Immature natural killer cell (primary cell): ENCODE results near the gene IFIT1B. TPM values are rescaled to one million over a fixed set of nuclear protein-coding genes. Genes with fewer than 3 reads are reported as not detected.
A peak's percentile ranks its signal among the peaks of the same experiment; 100 is the strongest.

Source experiments
- DNase-seq, 3 donors: peaks; one replicate each; pipeline ENCODE4 v3.0.0; 2022; ENCODE audit warnings: mixed read lengths in 1 of 3
- H3K27ac Mint-ChIP-seq, 6 donors: one replicate each; pipeline ENCODE4 v1.8.0; 2020; ENCODE audit warnings: mixed read lengths in 6 of 6, mild to moderate bottlenecking in 5 of 6, inconsistent platforms in 4 of 6, moderate library complexity in 3 of 6
- H3K27me3 Mint-ChIP-seq, 3 donors: one replicate each; pipeline ENCODE4 v1.8.0; 2020 to 2021; ENCODE audit warnings: low read depth in 3 of 3, mild to moderate bottlenecking in 3 of 3, mixed read lengths in 3 of 3, moderate library complexity in 3 of 3, inconsistent platforms in 1 of 3
- H3K36me3 Mint-ChIP-seq, 3 donors: one replicate each; pipeline ENCODE4 v1.8.0; 2020; ENCODE audit warnings: mixed read lengths in 3 of 3, inconsistent platforms in 2 of 3, mild to moderate bottlenecking in 2 of 3
- H3K4me1 Mint-ChIP-seq, 2 donors: one replicate each; pipeline ENCODE4 v1.8.0; 2020; ENCODE audit warnings: inconsistent platforms in 2 of 2, mild to moderate bottlenecking in 2 of 2, mixed read lengths in 2 of 2, moderate library complexity in 1 of 2
- H3K4me3 Mint-ChIP-seq, 5 donors: one replicate each; pipeline ENCODE4 v1.8.0; 2020; ENCODE audit warnings: mild to moderate bottlenecking in 5 of 5, mixed read lengths in 5 of 5, inconsistent platforms in 3 of 5, moderate library complexity in 3 of 5
- H3K9me3 Mint-ChIP-seq, 6 donors: one replicate each; pipeline ENCODE4 v1.8.0; 2020; ENCODE audit warnings: mild to moderate bottlenecking in 6 of 6, mixed read lengths in 6 of 6, inconsistent platforms in 4 of 6, moderate library complexity in 3 of 6
- polyA plus RNA-seq, 3 donors: library from polyadenylated mRNA; unstranded; fragments of 300-500 nt; fragmentation: Illumina TruSeq; gene quantifications; one replicate each; pipeline ENCODE4 v1.2.3, GENCODE V29; 2021

IFIT1B gene
- polyA plus RNA-seq, 3 donors from 2014 or later: 0.11 TPM; not detected in 2

GRCh38 chr10:89352802-89353201, 25.1 kb upstream of the IFIT1B start:
- Mint-ChIP-seq H3K4me1 (no peaks in the 10 kb centered on the region), H3K36me3 (peaks cover 0 to 6% (median 0%) of the 10 kb centered on the region in 3 donors), H3K27me3 (peaks cover 3 to 13% (median 5%) of the 10 kb centered on the region in 3 donors), H3K27ac (no peak overlapping the region), H3K9me3 (no peaks in the 10 kb centered on the region), H3K4me3 (no peak overlapping the region)
- DNase-seq: no peak

GRCh38 chr10:89355394-89355931, 22.4 kb upstream of the IFIT1B start:
- H3K36me3 Mint-ChIP-seq: peaks cover 0 to 6% (median 0%) of the 10 kb centered on the region in 3 donors
- peaks cover 3 to 10% (median 7%) of the 10 kb centered on the region in 3 donors for H3K27me3 Mint-ChIP-seq

GRCh38 chr10:89357096-89357495, 20.8 kb upstream of the IFIT1B start:
- Mint-ChIP-seq H3K27me3 (peaks cover 3 to 7% (median 6%) of the 10 kb centered on the region in 3 donors), H3K9me3 (no peaks in the 10 kb centered on the region), H3K4me1 (no peaks in the 10 kb centered on the region), H3K36me3 (peaks cover 0 to 6% (median 6%) of the 10 kb centered on the region in 3 donors), H3K27ac (no peak overlapping the region), H3K4me3 (no peak overlapping the region)
- no peak for DNase-seq

More at GRCh38 chr10:89355394-89355931, 22.4 kb upstream of the IFIT1B start:
- Mint-ChIP-seq H3K4me3 (no peak overlapping the region), H3K27ac (no peak overlapping the region), H3K9me3 (no peaks in the 10 kb centered on the region), H3K4me1 (no peaks in the 10 kb centered on the region)
- no peak for DNase-seq

- H3K27ac Mint-ChIP-seq: no peak overlapping the region
- H3K27me3 Mint-ChIP-seq: peaks cover 3 to 9% (median 6%) of the 10 kb centered on the region in 3 donors
- DNase-seq: no peak
- H3K4me3 Mint-ChIP-seq: no peak overlapping the region
- H3K9me3 Mint-ChIP-seq: no peaks in the 10 kb centered on the region
- H3K4me1 Mint-ChIP-seq: no peaks in the 10 kb centered on the region
- H3K36me3 Mint-ChIP-seq: peaks cover 0 to 6% (median 6%) of the 10 kb centered on the region in 3 donors
Observed at GRCh38 chr10:89357975-89358374, 19.9 kb upstream of the IFIT1B start.

GRCh38 chr10:89360157-89360556, 17.7 kb upstream of the IFIT1B start:
- no peaks in the 10 kb centered on the region for H3K9me3 Mint-ChIP-seq
- H3K4me1 Mint-ChIP-seq: no peaks in the 10 kb centered on the region
- H3K27ac Mint-ChIP-seq: no peak overlapping the region
- DNase-seq: no peak
- H3K36me3 Mint-ChIP-seq: peaks cover 0 to 6% (median 0%) of the 10 kb centered on the region in 3 donors
- H3K4me3 Mint-ChIP-seq: no peak overlapping the region
- H3K27me3 Mint-ChIP-seq: peaks cover 0 to 5% (median 2%) of the 10 kb centered on the region in 3 donors

GRCh38 chr10:89362929-89363328, 14.9 kb upstream of the IFIT1B start:
- Mint-ChIP-seq H3K27ac (no peak overlapping the region), H3K36me3 (peaks cover 0 to 6% (median 0%) of the 10 kb centered on the region in 3 donors), H3K9me3 (no peaks in the 10 kb centered on the region), H3K27me3 (peaks cover 0 to 8% (median 2%) of the 10 kb centered on the region in 3 donors), H3K4me1 (peaks cover 10 to 13% of the 10 kb centered on the region in 2 donors), H3K4me3 (no peak overlapping the region)
- no peak for DNase-seq

GRCh38 chr10:89363729-89364442, 14.0 kb upstream of the IFIT1B start:
- peaks cover 0 to 6% (median 0%) of the 10 kb centered on the region in 3 donors for H3K36me3 Mint-ChIP-seq
- DNase-seq: no peak
- no peak overlapping the region for H3K27ac Mint-ChIP-seq
- H3K9me3 Mint-ChIP-seq: no peaks in the 10 kb centered on the region
- H3K4me3 Mint-ChIP-seq: no peak overlapping the region
- peaks cover 0 to 8% (median 2%) of the 10 kb centered on the region in 3 donors for H3K27me3 Mint-ChIP-seq
- peaks cover 18 to 23% of the 10 kb centered on the region in 2 donors for H3K4me1 Mint-ChIP-seq

GRCh38 chr10:89364531-89364930, 13.3 kb upstream of the IFIT1B start:
- no peak overlapping the region for H3K27ac Mint-ChIP-seq
- no peak overlapping the region for H3K4me3 Mint-ChIP-seq
- no peak for DNase-seq
- no peaks in the 10 kb centered on the region for H3K9me3 Mint-ChIP-seq
- H3K27me3 Mint-ChIP-seq: peaks cover 0 to 6% (median 2%) of the 10 kb centered on the region in 3 donors
- H3K4me1 Mint-ChIP-seq: peaks cover 23 to 29% of the 10 kb centered on the region in 2 donors
- H3K36me3 Mint-ChIP-seq: peaks cover 0 to 6% (median 0%) of the 10 kb centered on the region in 3 donors

- peaks cover 23 to 29% of the 10 kb centered on the region in 2 donors for H3K4me1 Mint-ChIP-seq
- peak overlapping the region; percentile 7 to 77 (median 56) for H3K27ac Mint-ChIP-seq
- peaks cover 0 to 6% (median 4%) of the 10 kb centered on the region in 3 donors for H3K27me3 Mint-ChIP-seq
- no peaks in the 10 kb centered on the region for H3K9me3 Mint-ChIP-seq
- DNase-seq: peak; percentile 66 to 77 (median 71)
- H3K36me3 Mint-ChIP-seq: no peaks in the 10 kb centered on the region
- H3K4me3 Mint-ChIP-seq: peak overlapping the region; percentile 3 to 64 (median 15)
Observed at GRCh38 chr10:89367529-89367928, 10.3 kb upstream of the IFIT1B start.

- Mint-ChIP-seq H3K27ac (peak overlapping the region; percentile 7 to 77 (median 56)), H3K4me1 (peaks cover 23 to 29% of the 10 kb centered on the region in 2 donors), H3K36me3 (no peaks in the 10 kb centered on the region), H3K27me3 (peaks cover 0 to 6% (median 6%) of the 10 kb centered on the region in 3 donors), H3K4me3 (peak overlapping the region in 3 of 5 donors; percentile 3 to 64 (median 52)), H3K9me3 (no peaks in the 10 kb centered on the region)
- no peak for DNase-seq
Observed at GRCh38 chr10:89368129-89368528, 9.7 kb upstream of the IFIT1B start.

- no peaks in the 10 kb centered on the region for H3K36me3 Mint-ChIP-seq
- H3K27ac Mint-ChIP-seq: peak overlapping the region in 1 of 6 donors; percentile 67
- peak overlapping the region in 1 of 5 donors; percentile 1 for H3K4me3 Mint-ChIP-seq
- H3K9me3 Mint-ChIP-seq: no peaks in the 10 kb centered on the region
- H3K27me3 Mint-ChIP-seq: peaks cover 0 to 6% (median 6%) of the 10 kb centered on the region in 3 donors
- DNase-seq: no peak
- peaks cover 23 to 29% of the 10 kb centered on the region in 2 donors for H3K4me1 Mint-ChIP-seq
Observed at GRCh38 chr10:89369156-89370105, 8.4 kb upstream of the IFIT1B start.

- no peak overlapping the region for H3K27ac Mint-ChIP-seq
- no peak for DNase-seq
- H3K36me3 Mint-ChIP-seq: no peaks in the 10 kb centered on the region
- H3K4me1 Mint-ChIP-seq: peaks cover 23 to 29% of the 10 kb centered on the region in 2 donors
- H3K27me3 Mint-ChIP-seq: peaks cover 2 to 6% (median 6%) of the 10 kb centered on the region in 3 donors
- no peak overlapping the region for H3K4me3 Mint-ChIP-seq
- no peaks in the 10 kb centered on the region for H3K9me3 Mint-ChIP-seq
Observed at GRCh38 chr10:89371079-89371478, 6.8 kb upstream of the IFIT1B start.

GRCh38 chr10:89371987-89372386, 5.9 kb upstream of the IFIT1B start:
- H3K4me3 Mint-ChIP-seq: no peak overlapping the region
- peaks cover 20 to 26% of the 10 kb centered on the region in 2 donors for H3K4me1 Mint-ChIP-seq
- no peak overlapping the region for H3K27ac Mint-ChIP-seq

More at GRCh38 chr10:89371987-89372386, 5.9 kb upstream of the IFIT1B start:
- Mint-ChIP-seq H3K36me3 (no peaks in the 10 kb centered on the region), H3K9me3 (no peaks in the 10 kb centered on the region), H3K27me3 (peaks cover 2 to 6% (median 6%) of the 10 kb centered on the region in 3 donors)
- DNase-seq: no peak
